PFSK-1 (cell line): ENCODE results near the gene ESYT2.

Experiments used
- FOXP2 ChIP-seq: optimal IDR thresholded peaks from 2 replicates; pipeline ENCODE3; 2011; ENCODE audit warnings: borderline replicate concordance, control low read depth, inconsistent platforms; ENCODE audit not compliant: insufficient read depth; ENCODE audit errors: extremely low read length, extremely low read depth
- POLR2AphosphoS5 ChIP-seq: IDR thresholded peaks from 2 replicates; pipeline ENCODE4 v1.6.1; 2012; ENCODE audit warnings: low read depth, mild to moderate bottlenecking, control low read depth, low read length, moderate library complexity
- REST ChIP-seq, 2 experiments: IDR thresholded peaks; 2 replicates each; pipeline versions ENCODE4 v1.6.1 to v1.8.0; 2011 to 2012; ENCODE audit warnings: low read depth in 2 of 2, low read length in 2 of 2, control low read depth in 1 of 2, inconsistent platforms in 1 of 2, mild to moderate bottlenecking in 1 of 2, moderate library complexity in 1 of 2; ENCODE audit not compliant: insufficient read depth in 1 of 2
- SIN3A ChIP-seq: IDR thresholded peaks from 2 replicates; pipeline ENCODE4 v1.6.1; 2012; ENCODE audit warnings: mild to moderate bottlenecking, low read length, moderate library complexity, borderline replicate concordance; ENCODE audit not compliant: insufficient read depth
- TAF1 ChIP-seq: IDR thresholded peaks from 2 replicates; pipeline ENCODE4 v1.6.1; 2012; ENCODE audit warnings: low read length, control low read depth, borderline replicate concordance; ENCODE audit not compliant: insufficient read depth

Gene ESYT2

GRCh38 chr7:158695726-158696452, 133.4 kb downstream of the ESYT2 start:
- no peak for TF ChIP-seq FOXP2
- 0 out of 2 replicates have a peak, but pooled peaks have one; percentile 38 for TF ChIP-seq SIN3A
- TF ChIP-seq TAF1: no peak
- TF ChIP-seq POLR2AphosphoS5: no peak

- TF ChIP-seq POLR2AphosphoS5 (no peak), SIN3A (no peak), FOXP2 (no peak), REST (IDR thresholded peaks at IDR 0.05; ENCODE audit: insufficient read depth in 1 of 2, low read depth in 2 of 2, low read length in 2 of 2) (no peak), TAF1 (no peak)
Observed at GRCh38 chr7:158695056-158695455, 134.3 kb downstream of the ESYT2 start.

- TF ChIP-seq TAF1 (no peak), REST (IDR thresholded peaks at IDR 0.05; ENCODE audit: insufficient read depth in 1 of 2, low read depth in 2 of 2, low read length in 2 of 2) (no peak), SIN3A (no peak)
Observed at GRCh38 chr7:158694650-158695049, 134.7 kb downstream of the ESYT2 start.

GRCh38 chr7:158689488-158689887, 139.8 kb downstream of the ESYT2 start:
- no peak for TF ChIP-seq FOXP2
- no peak for TF ChIP-seq TAF1
- TF ChIP-seq SIN3A: no peak
- TF ChIP-seq POLR2AphosphoS5: no peak
- TF ChIP-seq REST (IDR thresholded peaks at IDR 0.05; ENCODE audit: insufficient read depth in 1 of 2, low read depth in 2 of 2, low read length in 2 of 2): no peak

- TF ChIP-seq REST (IDR thresholded peaks at IDR 0.05; ENCODE audit: insufficient read depth in 1 of 2, low read depth in 2 of 2, low read length in 2 of 2): no peak
- no peak for TF ChIP-seq POLR2AphosphoS5
- TF ChIP-seq TAF1: no peak
- TF ChIP-seq FOXP2: no peak
- no peak for TF ChIP-seq SIN3A
Observed at GRCh38 chr7:158687406-158687805, 141.9 kb downstream of the ESYT2 start.
